ENCODE data around the gene DNAAF1.
"Not testable (repeated sequence)": the region's sequence is repeated elsewhere in the genome, so short reads cannot be mapped to it uniquely, and the experiment has no call there.

Gene DNAAF1

GRCh38 chr16:84144859-84145639 is at the start of gene DNAAF1, which contains the start of gene HSDL1:
Gene DNAAF1 (plus strand): TSS chr16:84145308. CDS start chr16:84145441, 133 bp downstream.
Gene HSDL1 (minus strand): TSS chr16:84145177. CDS start chr16:84131321, 13,856 bp downstream.
- DNase-seq: peak; percentile 91 to 94

- DNase-seq: no peak
Observed at GRCh38 chr16:84095466-84095865, 49.6 kb upstream of the DNAAF1 start.

- DNase-seq: no peak
Observed at GRCh38 chr16:84096447-84097005, 48.6 kb upstream of the DNAAF1 start.

GRCh38 chr16:84098939-84099338 is 46.2 kb upstream of the DNAAF1 start:
- no peak for DNase-seq

- DNase-seq: no peak
Observed at GRCh38 chr16:84103678-84104077, 41.4 kb upstream of the DNAAF1 start.

DNA sequence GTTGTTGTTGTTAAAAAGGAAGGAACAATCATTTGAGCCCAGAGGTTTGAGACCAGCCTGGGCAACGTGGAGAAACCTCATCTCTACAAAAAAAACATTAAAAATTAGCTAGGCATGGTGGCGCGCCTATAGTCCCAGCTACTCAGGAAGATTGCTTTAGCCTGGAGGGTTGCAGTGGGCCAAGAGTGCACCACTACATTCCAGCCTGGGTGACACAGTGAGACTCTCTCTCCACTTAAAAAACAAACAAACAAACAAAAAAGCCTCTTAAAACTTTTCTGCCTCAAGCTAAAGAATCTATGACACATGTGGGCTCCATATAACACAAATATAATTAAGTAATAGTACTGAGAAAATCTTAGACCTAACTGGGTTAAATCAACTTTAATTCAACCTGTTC is 40.9 kb upstream of the DNAAF1 start:
- no peak for DNase-seq

DNA sequence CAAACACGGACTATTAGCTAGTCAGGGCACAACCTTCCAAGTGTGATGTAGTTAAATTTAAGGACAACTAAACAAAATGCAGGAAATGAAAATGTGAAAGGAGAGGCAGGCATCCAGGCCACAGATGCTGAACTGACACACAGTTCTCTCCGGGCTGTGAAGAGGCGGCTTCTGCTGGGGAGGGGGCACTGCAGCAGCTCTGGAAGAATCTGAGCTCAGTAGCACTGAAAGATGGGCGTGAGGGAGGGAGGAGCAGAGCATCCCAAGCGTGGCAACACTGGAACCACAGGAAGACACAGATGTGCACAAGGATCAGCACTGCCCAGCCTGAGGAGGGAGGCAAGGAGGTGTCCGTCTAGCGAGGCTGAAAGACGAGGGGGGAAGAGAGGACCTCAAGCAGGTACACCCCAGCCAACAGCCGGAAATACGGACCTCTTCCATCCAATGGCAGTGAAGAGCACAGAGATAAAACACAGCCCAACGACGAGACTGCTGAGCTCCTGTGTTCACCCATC is 39.8 kb upstream of the DNAAF1 start:
- no peak for DNase-seq

DNA sequence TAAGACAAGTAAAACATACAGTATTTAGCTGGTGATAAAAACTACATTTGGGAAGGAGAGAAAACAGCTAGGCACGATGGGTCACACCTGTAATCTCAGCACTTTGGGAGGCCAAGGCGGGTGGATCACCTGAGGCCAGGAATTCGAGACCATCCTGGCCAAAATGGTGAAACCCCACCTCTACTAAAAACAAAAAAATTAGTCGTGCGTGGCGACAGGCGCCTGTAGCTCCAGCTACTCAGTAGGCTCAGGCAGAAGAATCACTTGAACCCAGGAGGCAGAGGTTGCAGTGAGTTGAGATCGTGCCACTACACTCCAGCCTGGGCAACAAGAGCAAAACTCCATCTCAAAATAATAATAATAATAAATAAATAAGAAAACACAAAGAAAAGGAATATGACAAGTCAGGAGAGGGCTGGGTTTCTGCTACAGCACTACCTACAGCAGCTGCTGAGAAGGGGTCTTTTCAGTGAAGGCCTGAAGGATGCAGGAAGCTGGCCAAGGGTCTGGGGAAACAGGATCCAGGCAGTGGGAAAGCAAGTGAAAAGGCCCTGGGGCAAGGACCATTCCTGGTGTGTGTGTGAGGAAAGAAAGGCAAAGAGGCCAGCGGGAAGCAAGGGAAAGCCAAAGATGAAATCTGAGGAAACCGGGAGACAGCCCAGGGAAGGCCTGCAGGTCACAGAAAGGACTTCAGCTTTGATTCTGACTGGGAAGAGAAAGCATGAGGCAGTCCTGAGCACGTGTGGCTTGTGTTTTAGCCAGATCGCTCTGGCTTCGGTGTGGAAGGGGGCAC is 39.0 kb upstream of the DNAAF1 start:
- DNase-seq: no peak

GRCh38 chr16:84107921-84108320 is 37.2 kb upstream of the DNAAF1 start:
- DNase-seq: no peak

DNA sequence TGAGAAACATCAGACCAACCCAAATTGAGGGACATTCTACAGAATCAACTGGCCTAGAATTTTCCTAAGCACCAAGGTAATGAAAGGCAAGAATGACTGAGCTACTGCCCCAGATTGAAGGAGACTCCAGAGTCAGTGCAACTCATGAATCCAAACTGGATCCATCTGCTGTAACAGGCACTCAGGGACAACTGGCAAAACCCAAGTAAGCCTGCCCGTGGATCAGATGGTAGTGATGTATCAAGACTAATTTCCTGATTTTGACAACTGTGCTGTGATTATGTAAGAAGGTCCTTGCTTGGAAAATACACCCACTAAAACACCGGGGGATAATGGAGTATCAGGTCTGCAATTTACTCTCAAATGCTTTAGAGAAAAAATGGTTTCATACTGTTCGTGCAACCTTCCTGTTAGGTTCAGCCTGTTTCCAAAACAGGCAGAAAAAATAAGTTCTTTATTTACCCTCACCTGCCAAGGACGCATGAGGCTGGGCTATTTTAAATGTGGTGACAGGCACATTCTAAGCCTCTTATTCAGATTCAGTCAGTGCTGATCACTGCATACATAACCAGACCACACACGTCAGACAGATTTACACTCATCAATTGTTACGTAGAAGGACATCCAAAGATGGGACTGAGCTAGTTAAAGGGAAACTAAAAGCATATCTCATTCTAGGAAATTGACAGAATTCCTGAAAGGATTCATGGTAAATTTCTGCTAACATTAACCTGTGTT is 35.3 kb upstream of the DNAAF1 start:
- DNase-seq: no peak

DNA sequence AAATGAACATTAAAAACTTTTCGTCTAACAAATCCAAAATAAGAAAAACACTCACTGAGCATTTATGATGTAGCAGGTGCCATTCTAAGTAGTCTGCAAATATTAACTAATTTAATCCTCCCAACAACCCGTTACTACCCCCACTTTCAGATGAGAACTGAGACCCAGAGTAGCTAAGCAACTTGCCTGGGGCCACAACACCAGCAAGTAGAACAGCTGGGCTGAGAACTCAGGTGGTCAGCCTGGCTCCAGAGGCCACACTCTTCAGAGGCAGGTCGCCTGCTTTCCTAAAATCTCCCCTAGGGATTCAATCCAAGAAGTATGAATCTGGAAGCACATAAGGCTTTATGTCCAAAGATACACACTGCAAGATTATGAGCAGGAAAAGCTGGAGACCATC is 34.6 kb upstream of the DNAAF1 start:
- no peak for DNase-seq

DNA sequence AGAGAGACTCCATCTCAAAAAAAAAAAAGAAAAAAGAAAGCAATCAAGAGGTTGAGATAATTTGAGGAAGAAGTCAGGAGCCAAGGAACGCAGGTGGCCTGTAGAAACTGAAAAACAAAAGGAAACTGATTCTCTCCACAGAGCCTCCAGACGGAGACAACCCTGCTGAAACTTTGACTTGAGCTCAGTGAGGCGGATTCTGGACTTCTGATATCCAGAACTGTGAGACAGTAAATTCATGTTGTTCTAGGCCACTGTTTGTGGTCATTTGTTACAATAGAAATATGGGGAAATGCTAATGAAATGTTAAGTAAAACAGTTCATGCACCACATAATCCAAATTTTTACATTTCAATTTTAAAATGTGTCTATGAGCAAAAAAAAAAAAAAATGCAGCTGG is 33.6 kb upstream of the DNAAF1 start:
- DNase-seq: no peak

DNA sequence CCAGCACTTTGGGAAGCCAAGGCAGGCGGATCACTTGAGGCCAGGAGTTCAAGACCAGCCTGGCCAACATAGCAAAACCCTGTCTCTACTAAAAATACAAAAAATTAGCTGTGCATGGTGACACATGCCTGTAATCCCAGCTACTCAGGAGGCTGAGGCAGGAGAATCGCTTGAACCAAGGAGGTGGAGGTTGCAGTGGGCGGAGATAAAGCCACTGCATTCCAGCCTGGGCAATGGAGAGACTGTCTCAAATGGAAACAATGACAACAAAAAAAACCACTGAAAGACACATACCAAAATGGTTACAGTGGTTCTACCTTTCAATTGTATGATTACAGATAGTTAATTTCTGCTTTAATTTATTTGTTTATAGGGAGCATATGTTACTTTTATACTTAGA is 33.2 kb upstream of the DNAAF1 start:
- DNase-seq: peak; percentile 14 to 22

- peak in 1 of 2 donors; percentile 49 for DNase-seq
Observed at GRCh38 chr16:84115919-84116719, 29.0 kb upstream of the DNAAF1 start.

GRCh38 chr16:84116720-84117493 is 28.2 kb upstream of the DNAAF1 start, which contains the start of gene MBTPS1:
Gene MBTPS1 (minus strand): TSS chr16:84116942. CDS start chr16:84101783, 15,159 bp downstream.
- peak; percentile 98 for DNase-seq

- peak; percentile 26 to 42 for DNase-seq
Observed at GRCh38 chr16:84117494-84117843, 27.6 kb upstream of the DNAAF1 start.

- not testable (repeated sequence) for DNase-seq
Observed at GRCh38 chr16:84118315-84118714, 26.8 kb upstream of the DNAAF1 start.

DNA sequence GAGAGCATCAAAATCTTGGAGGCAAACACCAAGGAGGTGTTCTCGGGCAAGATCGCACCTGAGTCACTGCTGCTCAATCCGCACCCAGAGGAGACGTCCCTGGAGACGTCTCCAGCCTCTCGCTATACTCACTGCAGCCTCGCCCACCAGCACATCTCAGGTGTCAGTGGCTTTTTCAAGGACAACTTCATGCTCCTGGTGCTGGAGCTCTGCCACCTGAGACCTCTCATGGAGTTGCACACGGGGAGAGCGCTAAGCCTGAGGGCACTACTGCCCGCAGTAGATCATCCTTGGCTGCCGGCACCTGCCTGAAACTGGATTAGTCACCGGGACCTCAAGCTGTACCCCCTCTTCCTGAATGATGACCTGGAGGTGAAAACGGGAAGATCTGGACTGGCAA is 25.7 kb upstream of the DNAAF1 start:
- no peak for DNase-seq

DNA sequence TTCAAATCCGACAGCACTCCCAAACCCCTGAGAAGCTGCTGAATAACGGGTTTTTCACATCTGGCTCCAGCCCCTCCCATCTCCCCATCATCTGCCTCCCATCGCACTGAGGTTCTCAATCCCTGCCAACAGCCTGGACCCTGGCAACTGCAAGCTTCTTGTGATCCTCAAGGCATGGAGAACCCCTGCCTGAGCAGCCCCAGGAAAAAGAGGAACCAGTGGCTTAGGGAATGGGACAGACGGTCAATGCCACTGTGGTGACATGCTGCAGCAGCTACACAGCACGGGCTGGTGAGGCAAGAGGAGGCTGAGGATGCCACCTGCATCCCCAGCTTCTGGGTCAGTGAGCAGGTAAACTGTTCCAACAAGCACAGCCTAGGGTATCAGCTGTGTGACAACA is 25.1 kb upstream of the DNAAF1 start:
- DNase-seq: no peak

DNA sequence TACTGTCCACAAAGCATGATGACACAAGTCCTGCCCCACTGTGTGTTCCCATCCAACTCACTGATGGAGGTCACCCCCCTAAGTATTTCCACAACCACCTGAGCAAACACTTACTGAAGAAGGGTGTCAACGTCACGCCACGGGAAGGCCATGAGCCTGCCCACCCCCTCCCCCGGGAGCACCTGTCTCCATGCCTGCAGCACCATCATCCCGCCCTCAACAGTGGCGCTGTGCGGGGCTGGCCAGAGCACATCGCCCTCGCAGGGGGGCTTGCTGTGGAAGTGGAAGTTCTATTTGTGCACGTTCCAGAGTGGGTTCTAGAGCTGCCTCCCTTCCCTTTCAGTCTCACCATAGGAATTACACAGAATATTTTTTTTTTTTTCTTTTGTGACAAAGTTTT is 24.1 kb upstream of the DNAAF1 start:
- DNase-seq: no peak

Data from activated CD4-positive, alpha-beta T cell treated with anti-CD3 and anti-CD28 coated beads for 4 hours (primary cell).